ENCODE data around the gene PMM2.

The PMM2 gene

GRCh38 chr16:8797364-8798173 lies at the start of gene PMM2, which contains the start of gene TMEM186:
TSS of gene PMM2 (plus strand) at chr16:8797839. CDS start at chr16:8797883, 44 bp downstream.
TSS of gene TMEM186 (minus strand) at chr16:8797639. CDS start at chr16:8797614, 25 bp downstream.
- peak; percentile 99 for DNase-seq

- peak; percentile 11 for DNase-seq
Measured at GRCh38 chr16:8748944-8749343, 48.7 kb upstream of the PMM2 start.

GRCh38 chr16:8751481-8752311 lies 45.9 kb upstream of the PMM2 start:
- no peak for DNase-seq

GRCh38 chr16:8752706-8753105 lies 44.9 kb upstream of the PMM2 start:
- no peak for DNase-seq

GRCh38 chr16:8753416-8754054 lies 44.1 kb upstream of the PMM2 start:
- DNase-seq = no peak

GRCh38 chr16:8756755-8757154 lies 40.9 kb upstream of the PMM2 start:
- no peak for DNase-seq

- no peak for DNase-seq
Measured at GRCh38 chr16:8758022-8758421, 39.6 kb upstream of the PMM2 start.

- no peak for DNase-seq
Measured at GRCh38 chr16:8760021-8760420, 37.6 kb upstream of the PMM2 start.

- DNase-seq = no peak
Measured at GRCh38 chr16:8761078-8761477, 36.6 kb upstream of the PMM2 start.

- no peak for DNase-seq
Measured at GRCh38 chr16:8762254-8762653, 35.4 kb upstream of the PMM2 start.

- no peak for DNase-seq
Measured at GRCh38 chr16:8763083-8763482, 34.6 kb upstream of the PMM2 start.

- DNase-seq = no peak
Measured at GRCh38 chr16:8763899-8764298, 33.7 kb upstream of the PMM2 start.

GRCh38 chr16:8764525-8765250 lies 33.0 kb upstream of the PMM2 start:
- no peak for DNase-seq

- no peak for DNase-seq
Measured at GRCh38 chr16:8767176-8767575, 30.5 kb upstream of the PMM2 start.

GRCh38 chr16:8768283-8768682 lies 29.4 kb upstream of the PMM2 start:
- DNase-seq = no peak

- no peak for DNase-seq
Measured at GRCh38 chr16:8768692-8769091, 28.9 kb upstream of the PMM2 start.

- no peak for DNase-seq
Measured at GRCh38 chr16:8773537-8773936, 24.1 kb upstream of the PMM2 start.

- DNase-seq = no peak
Measured at GRCh38 chr16:8774208-8774607, 23.4 kb upstream of the PMM2 start.

GRCh38 chr16:8775359-8775758 lies 22.3 kb upstream of the PMM2 start:
- DNase-seq = no peak

- DNase-seq = peak; percentile 61
Measured at GRCh38 chr16:8776129-8776584, 21.5 kb upstream of the PMM2 start.

GRCh38 chr16:8777217-8777616 lies 20.4 kb upstream of the PMM2 start:
- DNase-seq = no peak

GRCh38 chr16:8781797-8782196 lies 15.8 kb upstream of the PMM2 start:
- no peak for DNase-seq

- DNase-seq = no peak
Measured at GRCh38 chr16:8782673-8783072, 15.0 kb upstream of the PMM2 start.

Data from hematopoietic multipotent progenitor cell treated with erythropoietin and hydrocortisone succinate and interleukin-3 and kit ligand, for 4 days (in vitro differentiated cells).